Measurements from ENCODE around the gene RPS21. TPM values are rescaled to one million over a fixed set of nuclear protein-coding genes. Genes with fewer than 3 reads are reported as not detected.

Gene RPS21
- total and polyA plus RNA-seq, 2 of the 13 experiments (the other 11 are each of a cell fraction or from before 2014, with no cell fraction given): 2,647 to 11,063 TPM

GRCh38 chr20:62400021-62400420, 13.1 kb downstream of the RPS21 start:
- CTCF ChIA-PET (ENCODE audit: low intra/inter-chr PET ratio, low total read pairs): no interaction called here
- FAIRE-seq (no peak), ATAC-seq (no peak), DNase-seq (ENCODE audit: low spot score) (no peak)
- no TSS peak for BruUV-seq (replicated peaks)
- in situ Hi-C loops (cut with HindIII; ENCODE audit: extremely low pct_ligation_motif_present, low pct_unique_long_range_greater_than_20kb): no loop called here
- Histone ChIP-seq H3K9ac (ENCODE audit: insufficient read depth, low read depth, low read length) (no peak overlapping the region), H3K9me3 (ENCODE audit: low read length) (no peaks in the 10 kb centered on the region), H4K20me1 (ENCODE audit: insufficient read depth, low read length) (no peaks in the 10 kb centered on the region; the same call in 1 of the 2 replicates), H3K4me2 (ENCODE audit: low read depth, low read length) (no peak overlapping the region), H2AFZ (ENCODE audit: low read length) (no peak overlapping the region), H3K4me3 (replicated peaks in 1 of 3; ENCODE audit: insufficient read depth in 1 of 3, low read depth in 2 of 3, low read length in 3 of 3) (no peak overlapping the region), H3K27ac (ENCODE audit: extremely low read length, insufficient read depth, low read length) (no peak overlapping the region), H3K79me2 (ENCODE audit: insufficient read depth, low read length) (peaks cover 2% of the 10 kb centered on the region), H3K36me3 (replicated peaks in 1 of 2; ENCODE audit: control insufficient read depth in 1 of 2, insufficient read depth in 2 of 2, low read length in 2 of 2) (peaks cover 2 to 19% of the 10 kb centered on the region in 2 experiments; a peak in 3 of 5 replicates), H3K27me3 (ENCODE audit: control insufficient read depth in 1 of 2, insufficient read depth in 2 of 2, low read length in 2 of 2) (no peaks in the 10 kb centered on the region), H3K4me1 (ENCODE audit: insufficient read depth, low read length) (peaks cover 13% of the 10 kb centered on the region)
- TF ChIP-seq ZNF256 (CRISPR knock-in tag; conservative IDR thresholded peaks at IDR 0.05) (no peak), ATRX (CRISPR knock-in tag; IDR thresholded peaks at IDR 0.05; ENCODE audit: borderline replicate concordance) (no peak), AGO2 (optimal IDR thresholded peaks at IDR 0.05; ENCODE audit: low read depth, low read length) (peak; percentile 28), CCAR2 (optimal IDR thresholded peaks at IDR 0.05; ENCODE audit: low read depth, low read length) (no peak), MTF1 (CRISPR knock-in tag; IDR thresholded peaks at IDR 0.05) (no peak)
- intact Hi-C loops (cut with micrococcal nuclease; ENCODE audit: unreplicated experiment): no loop called here
- WGBS (ENCODE audit: low lambda C conversion rate): 89% methylated on average over 7 of the region's 7 CpGs
- POLR2A ChIA-PET: interaction anchor here (0.9 to 2.6 kb wide), 3 partner anchors 9 to 14 kb away, joined by 3 to 9 read pairs (median 3); partner anchors contain the start of gene RPS21

- in situ Hi-C loops (cut with HindIII; ENCODE audit: extremely low pct_ligation_motif_present, low pct_unique_long_range_greater_than_20kb): no loop called here
- POLR2A ChIA-PET: interaction anchor here (0.9 to 2.6 kb wide), 2 partner anchors 10 to 14 kb away, joined by 3 to 9 read pairs; partner anchors contain the start of gene RPS21
- no peak for TF ChIP-seq SALL2 (CRISPR knock-in tag; IDR thresholded peaks at IDR 0.05)
- TF ChIP-seq ZNF225 (CRISPR knock-in tag; IDR thresholded peaks at IDR 0.05): no peak
- no peak for TF ChIP-seq TARDBP (CRISPR knock-in tag; IDR thresholded peaks at IDR 0.05)
- TF ChIP-seq ZNF552 (CRISPR knock-in tag; IDR thresholded peaks at IDR 0.05; ENCODE audit: borderline replicate concordance): no peak
- no peak for TF ChIP-seq PHF5A (CRISPR knock-in tag; IDR thresholded peaks at IDR 0.05; ENCODE audit: low read depth, unreplicated experiment)
- TF ChIP-seq ZBTB49 (CRISPR knock-in tag; IDR thresholded peaks at IDR 0.05; ENCODE audit: borderline replicate concordance): no peak
- TF ChIP-seq HCFC1 (IDR thresholded peaks at IDR 0.05; ENCODE audit: low read depth, low read length): no peak
- TF ChIP-seq CSRNP2 (CRISPR knock-in tag; conservative IDR thresholded peaks at IDR 0.05; ENCODE audit: low read depth): no peak
Measured at GRCh38 chr20:62400541-62400940, 13.6 kb downstream of the RPS21 start.

More at GRCh38 chr20:62400541-62400940, 13.6 kb downstream of the RPS21 start:
- ATAC-seq: no peak
- no peak for FAIRE-seq
- no peak for DNase-seq (ENCODE audit: low spot score)
- intact Hi-C loops (cut with micrococcal nuclease; ENCODE audit: unreplicated experiment): no loop called here
- Histone ChIP-seq H3K4me1 (ENCODE audit: insufficient read depth, low read length) (peaks cover 18% of the 10 kb centered on the region), H4K20me1 (ENCODE audit: insufficient read depth, low read length) (no peaks in the 10 kb centered on the region; the same call in 1 of the 2 replicates), H3K36me3 (replicated peaks in 1 of 2; ENCODE audit: control insufficient read depth in 1 of 2, insufficient read depth in 2 of 2, low read length in 2 of 2) (peaks cover 2 to 19% of the 10 kb centered on the region in 2 experiments; a peak in 3 of 5 replicates), H3K4me2 (ENCODE audit: low read depth, low read length) (no peak overlapping the region), H3K27ac (ENCODE audit: extremely low read length, insufficient read depth, low read length) (no peak overlapping the region), H3K27me3 (ENCODE audit: control insufficient read depth in 1 of 2, insufficient read depth in 2 of 2, low read length in 2 of 2) (no peaks in the 10 kb centered on the region), H2AFZ (ENCODE audit: low read length) (no peak overlapping the region), H3K4me3 (replicated peaks in 1 of 3; ENCODE audit: insufficient read depth in 1 of 3, low read depth in 2 of 3, low read length in 3 of 3) (no peak overlapping the region), H3K9ac (ENCODE audit: insufficient read depth, low read depth, low read length) (no peak overlapping the region), H3K9me3 (ENCODE audit: low read length) (no peaks in the 10 kb centered on the region), H3K79me2 (ENCODE audit: insufficient read depth, low read length) (peaks cover 4% of the 10 kb centered on the region)
- WGBS (ENCODE audit: low lambda C conversion rate): 89% methylated on average over 5 of the region's 10 CpGs
- CTCF ChIA-PET (ENCODE audit: low intra/inter-chr PET ratio, low total read pairs): no interaction called here
- no TSS peak for BruUV-seq (replicated peaks)

Data from HepG2 (cell line).